Measurements from ENCODE around the gene KCNJ18.
"Not testable (repeated sequence)": the region's sequence is repeated elsewhere in the genome, so short reads cannot be mapped to it uniquely, and the experiment has no call there.

KCNJ18 gene

GRCh38 chr17:21692704-21693065 lies 362 bp downstream of the KCNJ18 start:
- H3K4me3 ChIP-seq (ENCODE audit: low read depth, low read length, poor library complexity, severe bottlenecking); H3K27me3 ChIP-seq (ENCODE audit: insufficient read depth, low read length); H3K9me2 ChIP-seq (ENCODE audit: low read depth, low read length); H3K9me3 ChIP-seq (ENCODE audit: low read length); H3K4me1 ChIP-seq (ENCODE audit: insufficient read depth, low read length, severe bottlenecking); H3K79me2 ChIP-seq (ENCODE audit: insufficient read depth, low read length); H3K27ac ChIP-seq (ENCODE audit: low read depth, low read length, poor library complexity, severe bottlenecking); H3K36me3 ChIP-seq (ENCODE audit: insufficient read depth, low read length); H3K4me2 ChIP-seq (ENCODE audit: low read length); H4K20me1 ChIP-seq (ENCODE audit: insufficient read depth, low read length); H3K9ac ChIP-seq (ENCODE audit: low read length); H2AFZ ChIP-seq (ENCODE audit: low read length); H3F3A ChIP-seq (ENCODE audit: insufficient read depth, low read length): not testable (repeated sequence)

GRCh38 chr17:21693391-21693796 lies 1.1 kb downstream of the KCNJ18 start:
- H3K9me3 ChIP-seq (ENCODE audit: low read length); H3K4me1 ChIP-seq (ENCODE audit: insufficient read depth, low read length, severe bottlenecking); H3K36me3 ChIP-seq (ENCODE audit: insufficient read depth, low read length); H3K9ac ChIP-seq (ENCODE audit: low read length); H3K9me2 ChIP-seq (ENCODE audit: low read depth, low read length); H3K79me2 ChIP-seq (ENCODE audit: insufficient read depth, low read length); H3K4me3 ChIP-seq (ENCODE audit: low read depth, low read length, poor library complexity, severe bottlenecking); H4K20me1 ChIP-seq (ENCODE audit: insufficient read depth, low read length); H2AFZ ChIP-seq (ENCODE audit: low read length); H3K27me3 ChIP-seq (ENCODE audit: insufficient read depth, low read length); H3K4me2 ChIP-seq (ENCODE audit: low read length); H3K27ac ChIP-seq (ENCODE audit: low read depth, low read length, poor library complexity, severe bottlenecking); H3F3A ChIP-seq (ENCODE audit: insufficient read depth, low read length): not testable (repeated sequence)

GRCh38 chr17:21693937-21694336 lies 1.6 kb downstream of the KCNJ18 start:
- not testable (repeated sequence) for H3K27me3 ChIP-seq (ENCODE audit: insufficient read depth, low read length); H3K4me1 ChIP-seq (ENCODE audit: insufficient read depth, low read length, severe bottlenecking); H3K79me2 ChIP-seq (ENCODE audit: insufficient read depth, low read length); H3K36me3 ChIP-seq (ENCODE audit: insufficient read depth, low read length); H2AFZ ChIP-seq (ENCODE audit: low read length); H3K4me3 ChIP-seq (ENCODE audit: low read depth, low read length, poor library complexity, severe bottlenecking); H4K20me1 ChIP-seq (ENCODE audit: insufficient read depth, low read length); H3F3A ChIP-seq (ENCODE audit: insufficient read depth, low read length); H3K9me3 ChIP-seq (ENCODE audit: low read length); H3K27ac ChIP-seq (ENCODE audit: low read depth, low read length, poor library complexity, severe bottlenecking); H3K9me2 ChIP-seq (ENCODE audit: low read depth, low read length); H3K9ac ChIP-seq (ENCODE audit: low read length); H3K4me2 ChIP-seq (ENCODE audit: low read length)

GRCh38 chr17:21696227-21696626 lies 3.9 kb downstream of the KCNJ18 start:
- not testable (repeated sequence) for H3K79me2 ChIP-seq (ENCODE audit: insufficient read depth, low read length); H3K9me3 ChIP-seq (ENCODE audit: low read length); H2AFZ ChIP-seq (ENCODE audit: low read length); H3K4me2 ChIP-seq (ENCODE audit: low read length); H3K27ac ChIP-seq (ENCODE audit: low read depth, low read length, poor library complexity, severe bottlenecking); H3K36me3 ChIP-seq (ENCODE audit: insufficient read depth, low read length); H3K9ac ChIP-seq (ENCODE audit: low read length); H3F3A ChIP-seq (ENCODE audit: insufficient read depth, low read length); H3K9me2 ChIP-seq (ENCODE audit: low read depth, low read length); H3K4me3 ChIP-seq (ENCODE audit: low read depth, low read length, poor library complexity, severe bottlenecking); H3K27me3 ChIP-seq (ENCODE audit: insufficient read depth, low read length); H4K20me1 ChIP-seq (ENCODE audit: insufficient read depth, low read length); H3K4me1 ChIP-seq (ENCODE audit: insufficient read depth, low read length, severe bottlenecking)

- H4K20me1 ChIP-seq (ENCODE audit: insufficient read depth, low read length): not testable (repeated sequence)
Observed at GRCh38 chr17:21696842-21697507, 4.7 kb downstream of the KCNJ18 start.

GRCh38 chr17:21697508-21697860 lies 5.2 kb downstream of the KCNJ18 start:
- H3K27ac ChIP-seq (ENCODE audit: low read depth, low read length, poor library complexity, severe bottlenecking); H3K79me2 ChIP-seq (ENCODE audit: insufficient read depth, low read length); H3K9me2 ChIP-seq (ENCODE audit: low read depth, low read length); H3K36me3 ChIP-seq (ENCODE audit: insufficient read depth, low read length); H3K27me3 ChIP-seq (ENCODE audit: insufficient read depth, low read length); H3K4me2 ChIP-seq (ENCODE audit: low read length); H3K4me1 ChIP-seq (ENCODE audit: insufficient read depth, low read length, severe bottlenecking); H3K9ac ChIP-seq (ENCODE audit: low read length); H2AFZ ChIP-seq (ENCODE audit: low read length); H3F3A ChIP-seq (ENCODE audit: insufficient read depth, low read length); H3K9me3 ChIP-seq (ENCODE audit: low read length); H3K4me3 ChIP-seq (ENCODE audit: low read depth, low read length, poor library complexity, severe bottlenecking); H4K20me1 ChIP-seq (ENCODE audit: insufficient read depth, low read length): not testable (repeated sequence)

More at GRCh38 chr17:21696842-21697507, 4.7 kb downstream of the KCNJ18 start:
- not testable (repeated sequence) for H3K27ac ChIP-seq (ENCODE audit: low read depth, low read length, poor library complexity, severe bottlenecking); H2AFZ ChIP-seq (ENCODE audit: low read length); H3K36me3 ChIP-seq (ENCODE audit: insufficient read depth, low read length); H3F3A ChIP-seq (ENCODE audit: insufficient read depth, low read length); H3K79me2 ChIP-seq (ENCODE audit: insufficient read depth, low read length); H3K9me3 ChIP-seq (ENCODE audit: low read length); H3K27me3 ChIP-seq (ENCODE audit: insufficient read depth, low read length); H3K4me1 ChIP-seq (ENCODE audit: insufficient read depth, low read length, severe bottlenecking); H3K9ac ChIP-seq (ENCODE audit: low read length); H3K4me3 ChIP-seq (ENCODE audit: low read depth, low read length, poor library complexity, severe bottlenecking); H3K9me2 ChIP-seq (ENCODE audit: low read depth, low read length); H3K4me2 ChIP-seq (ENCODE audit: low read length)

- H3K36me3 ChIP-seq (ENCODE audit: insufficient read depth, low read length); H2AFZ ChIP-seq (ENCODE audit: low read length); H3K4me1 ChIP-seq (ENCODE audit: insufficient read depth, low read length, severe bottlenecking); H3K9ac ChIP-seq (ENCODE audit: low read length); H3K27ac ChIP-seq (ENCODE audit: low read depth, low read length, poor library complexity, severe bottlenecking); H4K20me1 ChIP-seq (ENCODE audit: insufficient read depth, low read length); H3K4me3 ChIP-seq (ENCODE audit: low read depth, low read length, poor library complexity, severe bottlenecking); H3K79me2 ChIP-seq (ENCODE audit: insufficient read depth, low read length); H3K9me2 ChIP-seq (ENCODE audit: low read depth, low read length); H3F3A ChIP-seq (ENCODE audit: insufficient read depth, low read length); H3K4me2 ChIP-seq (ENCODE audit: low read length); H3K9me3 ChIP-seq (ENCODE audit: low read length); H3K27me3 ChIP-seq (ENCODE audit: insufficient read depth, low read length): not testable (repeated sequence)
Observed at GRCh38 chr17:21698437-21699075, 6.2 kb downstream of the KCNJ18 start.

- not testable (repeated sequence) for H3K9me3 ChIP-seq (ENCODE audit: low read length); H3K27ac ChIP-seq (ENCODE audit: low read depth, low read length, poor library complexity, severe bottlenecking); H3F3A ChIP-seq (ENCODE audit: insufficient read depth, low read length); H3K9me2 ChIP-seq (ENCODE audit: low read depth, low read length); H4K20me1 ChIP-seq (ENCODE audit: insufficient read depth, low read length); H3K79me2 ChIP-seq (ENCODE audit: insufficient read depth, low read length); H3K36me3 ChIP-seq (ENCODE audit: insufficient read depth, low read length); H3K4me1 ChIP-seq (ENCODE audit: insufficient read depth, low read length, severe bottlenecking); H3K9ac ChIP-seq (ENCODE audit: low read length); H3K4me3 ChIP-seq (ENCODE audit: low read depth, low read length, poor library complexity, severe bottlenecking); H3K27me3 ChIP-seq (ENCODE audit: insufficient read depth, low read length); H3K4me2 ChIP-seq (ENCODE audit: low read length); H2AFZ ChIP-seq (ENCODE audit: low read length)
Observed at GRCh38 chr17:21699124-21699523, 6.8 kb downstream of the KCNJ18 start.

All from OCI-LY1 (cell line).